ENCODE measurements around the gene RNF6. TPM values are rescaled to one million over a fixed set of nuclear protein-coding genes. Genes with fewer than 3 reads are reported as not detected.

RNF6 gene
- total and polyA plus RNA-seq, 2 experiments from 2014 or later, result 19.4 to 25.0 TPM

DNA sequence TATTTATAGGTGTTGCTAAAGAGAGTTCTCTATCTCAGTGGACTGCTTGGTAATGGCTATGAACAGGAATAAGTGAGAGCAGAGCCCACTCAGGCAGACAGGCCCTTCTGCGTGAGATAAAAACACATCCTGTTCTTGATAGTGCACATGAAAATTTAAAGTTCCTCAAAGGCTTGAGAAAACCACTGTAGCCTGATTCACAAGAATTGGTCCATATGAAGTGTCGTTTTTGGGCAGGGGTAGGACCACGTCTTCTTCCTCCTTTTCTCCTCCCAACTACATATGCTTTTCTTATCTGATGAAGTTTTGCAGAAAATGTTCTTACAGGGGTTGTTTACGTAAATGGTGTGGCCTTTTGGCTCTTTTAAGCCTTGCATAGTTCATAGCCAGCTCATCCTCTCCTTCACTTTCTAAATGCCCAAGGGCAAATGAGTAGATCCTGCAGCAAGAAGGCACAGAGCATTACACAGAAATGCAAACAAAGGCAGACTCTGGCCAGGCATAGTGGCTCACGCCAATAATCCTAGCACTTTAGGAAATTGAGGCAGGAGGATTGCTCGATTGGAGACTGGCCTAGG, 53.8 kb downstream of the RNF6 start:
- Histone ChIP-seq H3K27me3 (no peaks in the 10 kb centered on the region), H3K27ac (no peak overlapping the region), H3K4me3 (no peak overlapping the region), H3K36me3 (no peaks in the 10 kb centered on the region), H3K9me3 (ENCODE audit: low read depth) (no peaks in the 10 kb centered on the region), H3K4me1 (ENCODE audit: low read depth) (peaks cover 6% of the 10 kb centered on the region)
- DNase-seq (ENCODE audit: low read depth in 1 of 2, low spot score in 1 of 2), result peak in 1 of 2 donors; percentile 30
- TF ChIP-seq, protein P1, sequence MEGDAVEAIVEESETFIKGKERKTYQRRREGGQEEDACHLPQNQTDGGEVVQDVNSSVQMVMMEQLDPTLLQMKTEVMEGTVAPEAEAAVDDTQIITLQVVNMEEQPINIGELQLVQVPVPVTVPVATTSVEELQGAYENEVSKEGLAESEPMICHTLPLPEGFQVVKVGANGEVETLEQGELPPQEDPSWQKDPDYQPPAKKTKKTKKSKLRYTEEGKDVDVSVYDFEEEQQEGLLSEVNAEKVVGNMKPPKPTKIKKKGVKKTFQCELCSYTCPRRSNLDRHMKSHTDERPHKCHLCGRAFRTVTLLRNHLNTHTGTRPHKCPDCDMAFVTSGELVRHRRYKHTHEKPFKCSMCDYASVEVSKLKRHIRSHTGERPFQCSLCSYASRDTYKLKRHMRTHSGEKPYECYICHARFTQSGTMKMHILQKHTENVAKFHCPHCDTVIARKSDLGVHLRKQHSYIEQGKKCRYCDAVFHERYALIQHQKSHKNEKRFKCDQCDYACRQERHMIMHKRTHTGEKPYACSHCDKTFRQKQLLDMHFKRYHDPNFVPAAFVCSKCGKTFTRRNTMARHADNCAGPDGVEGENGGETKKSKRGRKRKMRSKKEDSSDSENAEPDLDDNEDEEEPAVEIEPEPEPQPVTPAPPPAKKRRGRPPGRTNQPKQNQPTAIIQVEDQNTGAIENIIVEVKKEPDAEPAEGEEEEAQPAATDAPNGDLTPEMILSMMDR (IDR thresholded peaks at IDR 0.05; ENCODE audit: low read depth, low read length), result no peak

DNA sequence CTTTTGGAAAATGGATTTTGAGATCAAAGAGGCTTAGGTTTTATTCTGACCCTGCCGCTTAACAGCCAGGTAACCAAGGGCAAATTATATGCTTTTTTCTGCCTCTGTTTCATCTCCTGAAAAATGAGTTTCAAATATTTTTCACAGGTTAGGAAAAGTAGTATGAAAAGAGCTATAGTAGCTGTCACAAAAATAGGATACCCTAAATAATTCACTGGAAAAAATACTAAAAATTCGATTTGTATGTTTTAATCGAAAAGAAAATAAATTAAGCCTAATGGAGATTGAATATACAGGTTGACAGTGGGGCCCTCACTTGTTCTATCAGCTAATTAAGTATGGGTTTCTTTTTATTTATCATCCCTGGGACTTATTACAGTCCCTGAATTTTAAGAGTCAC, 58.3 kb downstream of the RNF6 start:
- Histone ChIP-seq H3K27me3 (no peaks in the 10 kb centered on the region), H3K4me3 (no peak overlapping the region), H3K4me1 (ENCODE audit: low read depth) (peaks cover 6% of the 10 kb centered on the region), H3K27ac (no peak overlapping the region), H3K9me3 (ENCODE audit: low read depth) (no peaks in the 10 kb centered on the region), H3K36me3 (no peaks in the 10 kb centered on the region)
- DNase-seq (ENCODE audit: low read depth in 1 of 2, low spot score in 1 of 2), result no peak
- TF ChIP-seq, protein P1 (IDR thresholded peaks at IDR 0.05; ENCODE audit: low read depth, low read length), result no peak

Other genes starting within 250 kb of the RNF6 start
- gene SHISA2, start 170.3 kb downstream of the RNF6 start, total RNA-seq, result 26.1 and 33.4 TPM in 2 replicates
- gene SHISA2, start 170.3 kb downstream of the RNF6 start, polyA plus RNA-seq, result 11.8 and 16.5 TPM in 2 replicates
- gene CDK8, start 31.8 kb upstream of the RNF6 start, total RNA-seq, result 24.2 and 26.7 TPM in 2 replicates
- gene CDK8, start 31.8 kb upstream of the RNF6 start, polyA plus RNA-seq, result 19.8 and 24.1 TPM in 2 replicates